Measurements from ENCODE around the gene AKR1C1.
"Not testable (repeated sequence)": the region's sequence is repeated elsewhere in the genome, so short reads cannot be mapped to it uniquely, and the experiment has no call there.

Gene AKR1C1

DNA sequence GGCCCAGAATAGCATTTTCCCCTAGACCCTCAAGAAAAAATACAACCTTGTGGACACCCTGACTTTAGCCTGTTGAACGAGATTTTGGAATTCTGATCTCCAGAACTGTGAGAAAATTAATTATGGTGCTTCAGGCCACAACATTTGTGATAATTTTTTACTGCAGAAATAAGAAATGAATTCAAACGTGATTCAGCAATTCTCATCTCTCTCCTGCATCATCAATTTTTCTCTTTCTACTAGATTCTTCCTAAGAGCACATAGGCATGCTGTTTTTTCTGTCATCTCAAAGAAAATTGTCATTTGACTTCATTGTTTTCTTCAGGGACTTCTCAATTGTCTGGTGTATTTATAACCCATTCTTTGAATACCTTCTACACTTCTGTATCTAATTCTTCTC, 49.4 kb downstream of the AKR1C1 start:
- DNase-seq (ENCODE audit: insufficient read length, low spot score) (no peak), FAIRE-seq (no peak)
- TF ChIP-seq SPI1 (IDR thresholded peaks at IDR 0.05; ENCODE audit: low read depth, low read length) (no peak), PAX5 (IDR thresholded peaks at IDR 0.05; ENCODE audit: insufficient read depth, low read length, severe bottlenecking) (no peak), POU2F2 (IDR thresholded peaks at IDR 0.05; ENCODE audit: low read depth, low read length) (no peak), POLR2A (IDR thresholded peaks at IDR 0.05; ENCODE audit: low read depth, low read length) (no peak), POLR2AphosphoS5 (IDR thresholded peaks at IDR 0.05; ENCODE audit: low read depth, low read length) (no peak), TAF1 (IDR thresholded peaks at IDR 0.05; ENCODE audit: low read depth, low read length) (no peak)

DNA sequence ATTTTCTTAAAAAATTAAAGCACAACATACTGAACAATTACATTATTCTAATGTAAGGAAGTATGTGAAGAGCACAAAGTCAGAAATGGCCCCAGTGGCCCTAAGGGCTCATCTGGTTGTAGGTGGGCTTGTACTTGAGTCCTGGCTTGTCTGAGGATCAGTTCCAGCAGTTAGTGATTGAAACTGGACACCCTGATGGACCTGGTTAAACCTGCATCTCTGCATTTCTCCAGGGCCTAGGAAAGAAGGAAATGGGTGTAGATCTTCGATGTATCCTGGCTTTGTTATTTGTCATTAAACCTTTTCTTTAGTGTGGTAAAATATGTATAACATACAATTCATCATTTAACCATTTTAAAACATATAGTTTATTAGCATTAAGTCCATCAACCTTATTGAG, 50.2 kb downstream of the AKR1C1 start:
- TF ChIP-seq POLR2A (IDR thresholded peaks at IDR 0.05; ENCODE audit: low read depth, low read length) = no peak
- TF ChIP-seq TAF1 (IDR thresholded peaks at IDR 0.05; ENCODE audit: low read depth, low read length) = no peak
- TF ChIP-seq SPI1 (IDR thresholded peaks at IDR 0.05; ENCODE audit: low read depth, low read length) = no peak
- no peak for TF ChIP-seq POLR2AphosphoS5 (IDR thresholded peaks at IDR 0.05; ENCODE audit: low read depth, low read length)
- no peak for TF ChIP-seq POU2F2 (IDR thresholded peaks at IDR 0.05; ENCODE audit: low read depth, low read length)
- TF ChIP-seq PAX5 (IDR thresholded peaks at IDR 0.05; ENCODE audit: insufficient read depth, low read length, severe bottlenecking) = no peak
- DNase-seq (ENCODE audit: insufficient read length, low spot score) (no peak), FAIRE-seq (no peak)

- FAIRE-seq = not testable (repeated sequence)
Observed at GRCh38 chr10:5014200-5014910, 51.1 kb downstream of the AKR1C1 start.

DNA sequence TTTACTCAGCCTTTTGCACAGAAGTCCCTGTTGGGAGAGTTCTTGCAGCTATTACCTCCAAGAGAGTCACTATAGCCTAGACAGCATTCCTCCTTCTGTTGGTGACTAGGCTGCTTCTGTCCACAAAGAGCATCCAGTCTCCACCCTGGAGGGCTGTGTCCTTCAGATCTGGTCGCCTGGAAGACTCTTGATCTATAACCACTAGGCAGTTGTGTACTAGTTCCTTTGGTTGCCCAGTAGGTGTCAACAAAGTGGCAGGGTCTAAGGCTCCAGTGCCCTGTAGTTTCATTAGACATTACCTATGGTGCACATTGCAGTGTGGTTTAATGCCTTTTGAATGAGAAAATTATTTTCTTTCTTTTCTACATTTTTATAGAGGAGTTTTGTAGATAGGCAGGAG, 51.7 kb downstream of the AKR1C1 start:
- TF ChIP-seq TAF1 (IDR thresholded peaks at IDR 0.05; ENCODE audit: low read depth, low read length) (no peak), SPI1 (IDR thresholded peaks at IDR 0.05; ENCODE audit: low read depth, low read length) (no peak), PAX5 (IDR thresholded peaks at IDR 0.05; ENCODE audit: insufficient read depth, low read length, severe bottlenecking) (no peak), POU2F2 (IDR thresholded peaks at IDR 0.05; ENCODE audit: low read depth, low read length) (no peak), POLR2AphosphoS5 (IDR thresholded peaks at IDR 0.05; ENCODE audit: low read depth, low read length) (no peak), POLR2A (IDR thresholded peaks at IDR 0.05; ENCODE audit: low read depth, low read length) (no peak)
- DNase-seq (ENCODE audit: insufficient read length, low spot score) = no peak

More at GRCh38 chr10:5014200-5014910, 51.1 kb downstream of the AKR1C1 start:
- DNase-seq (ENCODE audit: insufficient read length, low spot score) = not testable (repeated sequence)

DNA sequence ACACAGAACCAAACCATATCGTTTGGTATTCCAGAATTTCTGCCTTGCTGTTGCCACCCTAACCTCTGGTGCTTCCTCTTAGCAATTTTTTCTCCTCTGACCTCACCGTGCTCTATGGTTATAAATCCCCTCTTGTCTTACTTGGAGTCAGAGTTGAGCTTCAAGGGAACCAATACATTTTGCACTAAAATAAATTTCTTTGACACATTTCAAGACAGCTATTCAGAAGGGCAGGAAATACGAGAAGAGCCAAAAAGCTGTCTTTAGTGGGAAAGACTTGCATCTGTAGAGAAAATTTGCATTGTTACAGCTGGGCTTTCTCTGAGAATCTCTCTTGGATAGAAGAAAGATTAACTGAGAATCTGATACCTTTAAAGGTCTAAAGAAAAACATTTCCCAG, 54.9 kb downstream of the AKR1C1 start:
- TF ChIP-seq POLR2AphosphoS5 (IDR thresholded peaks at IDR 0.05; ENCODE audit: low read depth, low read length) (no peak), PAX5 (IDR thresholded peaks at IDR 0.05; ENCODE audit: insufficient read depth, low read length, severe bottlenecking) (no peak), POU2F2 (IDR thresholded peaks at IDR 0.05; ENCODE audit: low read depth, low read length) (no peak), SPI1 (IDR thresholded peaks at IDR 0.05; ENCODE audit: low read depth, low read length) (no peak), TAF1 (IDR thresholded peaks at IDR 0.05; ENCODE audit: low read depth, low read length) (no peak), POLR2A (IDR thresholded peaks at IDR 0.05; ENCODE audit: low read depth, low read length) (no peak)
- DNase-seq (ENCODE audit: insufficient read length, low spot score) = no peak
- no peak for FAIRE-seq

More for the DNA sequence above, 51.7 kb downstream of the AKR1C1 start:
- no peak for FAIRE-seq

DNA sequence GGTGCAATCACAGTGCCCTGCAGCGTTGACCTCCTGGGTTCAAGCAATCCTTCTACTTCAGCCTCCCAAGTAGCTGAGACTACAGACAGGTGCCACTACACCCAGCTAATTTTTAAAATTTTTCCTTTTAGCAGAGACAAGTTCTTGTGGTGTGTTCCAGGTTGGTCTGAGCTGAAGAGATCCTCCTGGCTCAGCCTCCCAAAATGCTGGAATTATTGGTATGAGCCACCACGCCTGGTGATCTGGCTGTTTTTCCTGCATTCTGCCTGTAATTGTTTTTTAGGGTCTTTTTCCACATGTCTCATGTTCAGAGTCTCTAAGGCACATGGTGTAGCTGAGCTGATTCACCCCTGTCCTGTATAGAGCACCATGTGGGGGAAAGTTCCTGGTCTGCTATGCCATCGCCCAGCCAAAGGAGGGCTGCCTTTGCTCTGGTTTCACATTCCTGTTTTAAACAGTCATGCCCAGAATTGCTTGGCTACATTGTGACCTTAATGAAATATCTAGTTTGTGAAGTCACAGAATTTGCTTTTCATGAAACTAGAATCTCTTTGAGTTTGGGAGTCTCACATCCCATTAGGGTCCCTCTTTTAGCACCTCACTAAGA, 55.6 kb downstream of the AKR1C1 start:
- not testable (repeated sequence) for FAIRE-seq; DNase-seq (ENCODE audit: insufficient read length, low spot score)

DNA sequence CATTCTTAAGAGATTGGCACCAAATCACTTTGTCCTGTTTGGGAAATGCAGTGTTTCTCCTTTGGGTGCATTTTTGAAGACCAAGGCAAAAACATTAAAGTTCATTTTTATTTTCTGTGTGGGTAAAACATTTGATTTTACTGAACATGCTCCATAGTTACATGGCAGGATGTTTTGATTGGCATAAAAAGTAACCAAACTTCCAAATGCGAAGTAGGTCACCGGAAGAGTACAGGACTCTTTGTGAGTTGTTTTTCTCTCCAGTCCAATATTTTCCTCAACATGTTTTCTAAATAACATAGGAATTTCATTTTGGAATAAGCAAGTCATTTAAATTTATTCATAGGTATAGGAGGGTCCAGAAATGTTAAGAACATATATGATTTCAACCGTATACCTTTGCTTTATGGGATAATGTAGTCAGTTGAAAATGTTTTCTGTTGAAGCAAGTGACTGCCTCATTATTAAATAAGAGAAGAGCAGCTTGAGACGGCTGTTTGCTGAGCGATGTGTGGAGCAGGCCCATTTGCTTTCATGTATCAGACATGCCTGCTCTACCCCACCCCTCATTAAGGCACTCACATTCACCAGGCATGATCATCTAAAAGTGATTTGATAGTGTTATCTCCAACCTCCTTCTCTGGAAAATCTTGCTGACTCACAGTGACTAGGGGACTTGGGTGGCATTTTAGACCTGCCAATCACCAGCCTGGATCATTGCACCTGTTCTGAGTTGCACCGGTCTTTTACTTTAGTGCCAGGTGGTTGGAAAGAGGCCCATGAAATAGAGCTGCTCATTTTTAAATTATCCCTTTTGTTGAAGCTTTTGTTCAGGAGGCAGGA, 56.8 kb downstream of the AKR1C1 start:
- DNase-seq (ENCODE audit: insufficient read length, low spot score); FAIRE-seq: not testable (repeated sequence)

DNA sequence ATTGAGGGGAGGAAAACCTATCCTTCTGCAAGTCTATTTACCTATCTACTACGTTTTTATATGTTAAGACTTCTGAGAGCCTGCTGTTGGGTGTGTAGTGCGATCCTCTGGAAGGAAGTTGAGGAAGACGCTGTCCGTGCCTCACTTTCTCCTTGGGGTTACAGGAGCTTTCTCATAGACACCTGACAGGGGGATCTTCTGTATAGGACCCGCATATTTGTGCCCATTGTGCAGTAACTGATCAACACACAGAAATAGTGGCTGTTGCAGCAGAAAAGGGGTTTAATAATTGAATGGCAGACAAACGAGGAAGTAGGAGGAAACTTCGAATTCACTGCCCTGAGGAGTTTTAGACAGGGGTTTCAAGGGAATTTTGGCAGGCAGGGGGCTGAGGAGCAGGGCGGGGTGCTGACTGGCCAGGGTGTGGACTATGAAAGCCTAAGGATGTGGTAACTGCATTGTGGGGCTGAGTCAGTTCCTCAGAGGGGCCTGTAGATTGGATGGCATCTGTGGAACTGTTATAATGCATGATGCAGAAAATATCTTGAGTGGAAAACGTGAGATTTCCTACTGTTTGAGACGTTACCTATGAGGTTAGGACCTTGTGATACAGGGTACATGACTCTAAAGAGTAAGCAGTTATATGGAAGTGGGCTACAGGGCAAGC, 58.5 kb downstream of the AKR1C1 start:
- not testable (repeated sequence) for FAIRE-seq; DNase-seq (ENCODE audit: insufficient read length, low spot score)

GRCh38 chr10:5023177-5023805, 60.1 kb downstream of the AKR1C1 start:
- TF ChIP-seq TAF1 (IDR thresholded peaks at IDR 0.05; ENCODE audit: low read depth, low read length) = no peak
- no peak for TF ChIP-seq SPI1 (IDR thresholded peaks at IDR 0.05; ENCODE audit: low read depth, low read length)
- no peak for TF ChIP-seq POLR2AphosphoS5 (IDR thresholded peaks at IDR 0.05; ENCODE audit: low read depth, low read length)
- no peak for TF ChIP-seq PAX5 (IDR thresholded peaks at IDR 0.05; ENCODE audit: insufficient read depth, low read length, severe bottlenecking)
- TF ChIP-seq POU2F2 (IDR thresholded peaks at IDR 0.05; ENCODE audit: low read depth, low read length) = no peak
- no peak for TF ChIP-seq POLR2A (IDR thresholded peaks at IDR 0.05; ENCODE audit: low read depth, low read length)
- DNase-seq (ENCODE audit: insufficient read length, low spot score) = no peak
- no peak for FAIRE-seq

GRCh38 chr10:5025461-5025881, 62.3 kb downstream of the AKR1C1 start:
- not testable (repeated sequence) for FAIRE-seq

More at GRCh38 chr10:5025461-5025881, 62.3 kb downstream of the AKR1C1 start:
- not testable (repeated sequence) for DNase-seq (ENCODE audit: insufficient read length, low spot score)

Measured in GM12891 (cell line).